ENCODE results near the gene PIGS. TPM values are rescaled to one million over a fixed set of nuclear protein-coding genes. Genes with fewer than 3 reads are reported as not detected.

The PIGS gene
- total RNA-seq, 6 experiments from 2014 or later: 69.5 to 94.7 (median 78.0) TPM

- no peak for DNase-seq
- Mint-ChIP-seq H3K36me3 (ENCODE audit: low read depth) (no peaks in the 10 kb centered on the region), H3K4me3 (no peak overlapping the region), H3K9me3 (no peaks in the 10 kb centered on the region), H3K4me1 (ENCODE audit: low read depth) (no peaks in the 10 kb centered on the region), H3K27me3 (ENCODE audit: insufficient read depth) (peaks cover 40% of the 10 kb centered on the region), H3K27ac (no peak overlapping the region)
- no peak for TF ChIP-seq CTCF (IDR thresholded peaks at IDR 0.05)
Measured at GRCh38 chr17:28503420-28503819, 67.9 kb downstream of the PIGS start.

Other genes starting within 250 kb of the PIGS start
- gene IFT20, start 236.1 kb downstream of the PIGS start, total RNA-seq (2021; fragmentation: NEBNext Ultra II Directional; extraction: Animal tissue kit (Norgen Biotek cat#: 25700)): 10 to 100 TPM; 47.9 to 63.0 (median 50.9) TPM
- gene TNFAIP1, start 235.8 kb downstream of the PIGS start, total RNA-seq (2021; fragmentation: NEBNext Ultra II Directional; extraction: Animal tissue kit (Norgen Biotek cat#: 25700)): 10 to 100 TPM; 73.8 to 89.7 (median 85.2) TPM
- 100 to 1,000 TPM; 104 to 118 (median 106) TPM for gene POLDIP2, start 214.0 kb downstream of the PIGS start, total RNA-seq (2021; fragmentation: NEBNext Ultra II Directional; extraction: Animal tissue kit (Norgen Biotek cat#: 25700))
- not detected for gene SEBOX, start 206.3 kb downstream of the PIGS start, total RNA-seq (2021; fragmentation: NEBNext Ultra II Directional; extraction: Animal tissue kit (Norgen Biotek cat#: 25700))
- under 1 TPM; 0.36 to 0.76 (median 0.60) TPM for gene VTN, start 201.2 kb downstream of the PIGS start, total RNA-seq (2021; fragmentation: NEBNext Ultra II Directional; extraction: Animal tissue kit (Norgen Biotek cat#: 25700))
- gene SARM1, start 199.8 kb downstream of the PIGS start, total RNA-seq (2021; fragmentation: NEBNext Ultra II Directional; extraction: Animal tissue kit (Norgen Biotek cat#: 25700)): 10 to 100 TPM; 15.1 to 18.9 (median 16.8) TPM
- gene SLC46A1, start 165.3 kb downstream of the PIGS start, total RNA-seq (2021; fragmentation: NEBNext Ultra II Directional; extraction: Animal tissue kit (Norgen Biotek cat#: 25700)): 1 to 10 TPM; 4.3 to 6.7 (median 6.4) TPM
- gene SLC13A2, start 97.9 kb downstream of the PIGS start, total RNA-seq (2021; fragmentation: NEBNext Ultra II Directional; extraction: Animal tissue kit (Norgen Biotek cat#: 25700)): under 1 TPM in 2 of 6 experiments, not detected in 4; 0.07 to 0.08 TPM
- not detected for gene FOXN1, start 65.2 kb downstream of the PIGS start, total RNA-seq (2021; fragmentation: NEBNext Ultra II Directional; extraction: Animal tissue kit (Norgen Biotek cat#: 25700))
- gene UNC119, start 18.9 kb downstream of the PIGS start, total RNA-seq (2021; fragmentation: NEBNext Ultra II Directional; extraction: Animal tissue kit (Norgen Biotek cat#: 25700)): 10 to 100 TPM; 28.3 to 36.9 (median 30.1) TPM
- 10 to 100 TPM in 5 of 6 experiments, 1 to 10 TPM in 1; 8.6 to 14.7 (median 10.3) TPM for gene ALDOC, start 5.4 kb upstream of the PIGS start, total RNA-seq (2021; fragmentation: NEBNext Ultra II Directional; extraction: Animal tissue kit (Norgen Biotek cat#: 25700))
- gene SPAG5, start 27.5 kb upstream of the PIGS start, total RNA-seq (2021; fragmentation: NEBNext Ultra II Directional; extraction: Animal tissue kit (Norgen Biotek cat#: 25700)): 10 to 100 TPM; 29.2 to 73.3 (median 69.4) TPM
- 1 to 10 TPM; 3.2 to 4.3 (median 3.5) TPM for gene RSKR, start 42.7 kb upstream of the PIGS start, total RNA-seq (2021; fragmentation: NEBNext Ultra II Directional; extraction: Animal tissue kit (Norgen Biotek cat#: 25700))
- gene BLTP2, start 73.6 kb upstream of the PIGS start, total RNA-seq (2021; fragmentation: NEBNext Ultra II Directional; extraction: Animal tissue kit (Norgen Biotek cat#: 25700)): 100 to 1,000 TPM; 111 to 158 (median 134) TPM
- gene SDF2, start 90.4 kb upstream of the PIGS start, total RNA-seq (2021; fragmentation: NEBNext Ultra II Directional; extraction: Animal tissue kit (Norgen Biotek cat#: 25700)): 10 to 100 TPM; 65.8 to 96.8 (median 71.5) TPM
- gene SUPT6H, start 90.7 kb upstream of the PIGS start, total RNA-seq (2021; fragmentation: NEBNext Ultra II Directional; extraction: Animal tissue kit (Norgen Biotek cat#: 25700)): 10 to 100 TPM; 72.7 to 79.7 (median 74.0) TPM
- 1 to 10 TPM in 1 of 6 experiments, under 1 TPM in 5; 0.60 to 1.1 (median 0.70) TPM for gene PROCA1, start 140.4 kb upstream of the PIGS start, total RNA-seq (2021; fragmentation: NEBNext Ultra II Directional; extraction: Animal tissue kit (Norgen Biotek cat#: 25700))
- 100 to 1,000 TPM; 161 to 219 (median 192) TPM for gene RAB34, start 146.3 kb upstream of the PIGS start, total RNA-seq (2021; fragmentation: NEBNext Ultra II Directional; extraction: Animal tissue kit (Norgen Biotek cat#: 25700))
- gene RPL23A, start 148.5 kb upstream of the PIGS start, total RNA-seq (2021; fragmentation: NEBNext Ultra II Directional; extraction: Animal tissue kit (Norgen Biotek cat#: 25700)): 1,000 to 10,000 TPM; 1,227 to 1,529 (median 1,391) TPM
- gene TLCD1, start 154.7 kb upstream of the PIGS start, total RNA-seq (2021; fragmentation: NEBNext Ultra II Directional; extraction: Animal tissue kit (Norgen Biotek cat#: 25700)): 10 to 100 TPM in 4 of 6 experiments, 1 to 10 TPM in 2; 8.0 to 14.6 (median 11.3) TPM
- gene NEK8, start 157.3 kb upstream of the PIGS start, total RNA-seq (2021; fragmentation: NEBNext Ultra II Directional; extraction: Animal tissue kit (Norgen Biotek cat#: 25700)): 1 to 10 TPM; 1.9 to 3.1 (median 2.5) TPM
- 10 to 100 TPM; 48.0 to 61.3 (median 53.8) TPM for gene TRAF4, start 172.5 kb upstream of the PIGS start, total RNA-seq (2021; fragmentation: NEBNext Ultra II Directional; extraction: Animal tissue kit (Norgen Biotek cat#: 25700))

Measured in HFFc6 (cell line).